Measurements from ENCODE around the gene CD9.

DNA sequence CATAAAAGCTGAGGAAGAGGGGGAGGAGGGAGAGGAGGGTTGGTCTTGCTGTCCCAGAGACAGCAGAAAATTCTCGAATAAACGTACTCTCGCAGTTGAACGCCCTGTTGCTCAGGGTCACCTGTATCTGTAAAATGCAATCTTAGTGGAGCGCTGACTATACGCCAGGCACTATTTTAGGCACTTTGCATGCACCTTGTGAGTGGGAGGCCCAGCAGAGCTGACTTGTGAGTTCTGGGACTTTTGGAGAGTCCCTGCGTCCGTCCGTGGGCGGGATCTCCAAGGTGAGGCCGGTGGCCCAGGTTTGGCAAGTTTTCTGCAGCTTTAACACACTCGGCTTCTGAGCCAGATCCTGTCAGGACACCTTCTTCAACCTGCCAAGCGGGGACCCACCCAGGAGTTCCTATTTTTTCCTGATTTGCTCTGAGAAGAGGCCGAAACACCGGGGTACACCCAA lies 77.8 kb downstream of the CD9 start:
- TF ChIP-seq, protein P1, sequence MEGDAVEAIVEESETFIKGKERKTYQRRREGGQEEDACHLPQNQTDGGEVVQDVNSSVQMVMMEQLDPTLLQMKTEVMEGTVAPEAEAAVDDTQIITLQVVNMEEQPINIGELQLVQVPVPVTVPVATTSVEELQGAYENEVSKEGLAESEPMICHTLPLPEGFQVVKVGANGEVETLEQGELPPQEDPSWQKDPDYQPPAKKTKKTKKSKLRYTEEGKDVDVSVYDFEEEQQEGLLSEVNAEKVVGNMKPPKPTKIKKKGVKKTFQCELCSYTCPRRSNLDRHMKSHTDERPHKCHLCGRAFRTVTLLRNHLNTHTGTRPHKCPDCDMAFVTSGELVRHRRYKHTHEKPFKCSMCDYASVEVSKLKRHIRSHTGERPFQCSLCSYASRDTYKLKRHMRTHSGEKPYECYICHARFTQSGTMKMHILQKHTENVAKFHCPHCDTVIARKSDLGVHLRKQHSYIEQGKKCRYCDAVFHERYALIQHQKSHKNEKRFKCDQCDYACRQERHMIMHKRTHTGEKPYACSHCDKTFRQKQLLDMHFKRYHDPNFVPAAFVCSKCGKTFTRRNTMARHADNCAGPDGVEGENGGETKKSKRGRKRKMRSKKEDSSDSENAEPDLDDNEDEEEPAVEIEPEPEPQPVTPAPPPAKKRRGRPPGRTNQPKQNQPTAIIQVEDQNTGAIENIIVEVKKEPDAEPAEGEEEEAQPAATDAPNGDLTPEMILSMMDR (IDR thresholded peaks at IDR 0.05), result no peak
- TF ChIP-seq POLR2AphosphoS5 (IDR thresholded peaks at IDR 0.05), result no peak

Measured in breast epithelium (tissue), 3 donors.